ENCODE results near the gene GMPPA. TPM values are rescaled to one million over a fixed set of nuclear protein-coding genes. Genes with fewer than 3 reads are reported as not detected.
A peak's percentile ranks its signal among the peaks of the same experiment; 100 is the strongest.

Gene GMPPA
- total RNA-seq, 1 donor from 2014 or later: 29.9 TPM

- H3K36me3 ChIP-seq: peaks cover 8% of the 10 kb centered on the region
- no peak for TF ChIP-seq CTCF (IDR thresholded peaks at IDR 0.05)
- intact Hi-C loops (cut with DNase I): no loop called here
- peak; percentile 95 for DNase-seq
- H3K4me1 ChIP-seq: peaks cover 29% of the 10 kb centered on the region
- H3K9me3 ChIP-seq: no peaks in the 10 kb centered on the region
- peak overlapping the region; percentile 80 for H3K4me3 ChIP-seq
- H3K27me3 ChIP-seq (ENCODE audit: low read depth): peaks cover 44% of the 10 kb centered on the region
- peak overlapping the region; percentile 93 for H3K27ac ChIP-seq
- peak; percentile 91 to 93 for ATAC-seq
These were observed 1.0 kb upstream of the GMPPA start for GRCh38 chr2:219497495-219498279.

- Histone ChIP-seq H3K4me3 (peak overlapping the region; percentile 80), H3K36me3 (peaks cover 21% of the 10 kb centered on the region), H3K27me3 (ENCODE audit: low read depth) (peaks cover 36% of the 10 kb centered on the region), H3K9me3 (no peaks in the 10 kb centered on the region), H3K4me1 (peaks cover 29% of the 10 kb centered on the region), H3K27ac (peak overlapping the region; percentile 93)
- intact Hi-C loops (cut with DNase I): no loop called here
- DNase-seq (no peak), ATAC-seq (no peak)
- TF ChIP-seq CTCF (IDR thresholded peaks at IDR 0.05): no peak
These were observed 292 bp downstream of the GMPPA start for GRCh38 chr2:219499058-219499307.

GRCh38 chr2:219499555-219499954 lies 864 bp downstream of the GMPPA start:
- intact Hi-C loops (cut with DNase I): no loop called here
- H3K4me1 ChIP-seq: peaks cover 29% of the 10 kb centered on the region
- peaks cover 30% of the 10 kb centered on the region for H3K27me3 ChIP-seq (ENCODE audit: low read depth)
- ATAC-seq: no peak
- peak overlapping the region; percentile 80 for H3K4me3 ChIP-seq
- no peak for TF ChIP-seq CTCF (IDR thresholded peaks at IDR 0.05)
- peaks cover 27% of the 10 kb centered on the region for H3K36me3 ChIP-seq
- H3K27ac ChIP-seq: peak overlapping the region; percentile 93
- no peaks in the 10 kb centered on the region for H3K9me3 ChIP-seq
- DNase-seq: no peak

GRCh38 chr2:219500135-219500534 lies 1.4 kb downstream of the GMPPA start:
- H3K27me3 ChIP-seq (ENCODE audit: low read depth): peaks cover 26% of the 10 kb centered on the region
- no peak for TF ChIP-seq CTCF (IDR thresholded peaks at IDR 0.05)
- ATAC-seq (no peak), DNase-seq (no peak)
- H3K9me3 ChIP-seq: no peaks in the 10 kb centered on the region
- intact Hi-C loops (cut with DNase I): no loop called here
- peaks cover 33% of the 10 kb centered on the region for H3K36me3 ChIP-seq
- H3K4me3 ChIP-seq: no peak overlapping the region
- H3K27ac ChIP-seq: no peak overlapping the region
- peaks cover 29% of the 10 kb centered on the region for H3K4me1 ChIP-seq

- Histone ChIP-seq H3K9me3 (no peaks in the 10 kb centered on the region), H3K36me3 (peaks cover 50% of the 10 kb centered on the region), H3K4me1 (peaks cover 23% of the 10 kb centered on the region), H3K27me3 (ENCODE audit: low read depth) (peaks cover 9% of the 10 kb centered on the region), H3K27ac (no peak overlapping the region), H3K4me3 (no peak overlapping the region)
- no peak for TF ChIP-seq CTCF (IDR thresholded peaks at IDR 0.05)
- intact Hi-C loops (cut with DNase I): no loop called here
- DNase-seq (no peak), ATAC-seq (no peak)
These were observed 3.2 kb downstream of the GMPPA start for GRCh38 chr2:219501849-219502248.
